Measurements from ENCODE around the gene CPNE8. TPM values are rescaled to one million over a fixed set of nuclear protein-coding genes. Genes with fewer than 3 reads are reported as not detected.

CPNE8 gene
- total and polyA plus RNA-seq, 7 donors: 10.5 to 27.7 (median 15.7) TPM

- 48 to 74% methylated on average over 2 of the region's 2 CpGs for WGBS, 2 donors
- Histone ChIP-seq H3K36me3 (no peaks in the 10 kb centered on the region), H3K4me3 (no peak overlapping the region), H3K4me1 (no peaks in the 10 kb centered on the region), H3K27ac (no peak overlapping the region), H3K27me3 (no peaks in the 10 kb centered on the region), H3K9me3 (no peaks in the 10 kb centered on the region)
- TF ChIP-seq EP300 (IDR thresholded peaks at IDR 0.05) (no peak), POLR2AphosphoS5 (IDR thresholded peaks at IDR 0.05) (no peak), POLR2A (IDR thresholded peaks at IDR 0.05) (no peak), CTCF (IDR thresholded peaks at IDR 0.05) (no peak)
- DNase-seq: no peak
- intact Hi-C loops (cut with DNase I): no loop called here
These were observed 27.1 kb downstream of the CPNE8 start for GRCh38 chr12:38878333-38878705.

- TF ChIP-seq EP300 (IDR thresholded peaks at IDR 0.05) (no peak), CTCF (IDR thresholded peaks at IDR 0.05) (no peak), POLR2A (IDR thresholded peaks at IDR 0.05) (no peak), POLR2AphosphoS5 (IDR thresholded peaks at IDR 0.05) (no peak)
- no peaks in the 10 kb centered on the region for H3K36me3 ChIP-seq
- H3K9me3 ChIP-seq: no peaks in the 10 kb centered on the region
- H3K27me3 ChIP-seq: no peaks in the 10 kb centered on the region
- intact Hi-C loops (cut with DNase I): no loop called here
- no peak overlapping the region for H3K4me3 ChIP-seq
- no peak for DNase-seq
- no peak overlapping the region for H3K27ac ChIP-seq
- no peaks in the 10 kb centered on the region for H3K4me1 ChIP-seq
- WGBS, 2 donors: 86 to 89% methylated on average over 3 of the region's 3 CpGs
These were observed 29.7 kb downstream of the CPNE8 start for GRCh38 chr12:38875586-38876228.

- intact Hi-C loops (cut with DNase I): no loop called here
- no peaks in the 10 kb centered on the region for H3K27me3 ChIP-seq
- no peaks in the 10 kb centered on the region for H3K4me1 ChIP-seq
- no peaks in the 10 kb centered on the region for H3K9me3 ChIP-seq
- H3K36me3 ChIP-seq: no peaks in the 10 kb centered on the region
- H3K4me3 ChIP-seq: no peak overlapping the region
- no peak for DNase-seq
- no peak overlapping the region for H3K27ac ChIP-seq
- no peak for TF ChIP-seq POLR2AphosphoS5 (IDR thresholded peaks at IDR 0.05)
- no peak for TF ChIP-seq POLR2A (IDR thresholded peaks at IDR 0.05)
- no peak for TF ChIP-seq EP300 (IDR thresholded peaks at IDR 0.05)
- TF ChIP-seq CTCF (IDR thresholded peaks at IDR 0.05): no peak
These were observed 32.8 kb downstream of the CPNE8 start for GRCh38 chr12:38872561-38872960.

- Histone ChIP-seq H3K36me3 (no peaks in the 10 kb centered on the region), H3K4me1 (no peaks in the 10 kb centered on the region), H3K27ac (no peak overlapping the region), H3K4me3 (no peak overlapping the region), H3K27me3 (no peaks in the 10 kb centered on the region), H3K9me3 (no peaks in the 10 kb centered on the region)
- no peak for DNase-seq
- no peak for TF ChIP-seq EP300 (IDR thresholded peaks at IDR 0.05)
- TF ChIP-seq POLR2AphosphoS5 (IDR thresholded peaks at IDR 0.05): no peak
- no peak for TF ChIP-seq CTCF (IDR thresholded peaks at IDR 0.05)
- no peak for TF ChIP-seq POLR2A (IDR thresholded peaks at IDR 0.05)
- WGBS, 2 donors: 77 to 86% methylated on average over 2 of the region's 2 CpGs
- intact Hi-C loops (cut with DNase I): no loop called here
These were observed 33.2 kb downstream of the CPNE8 start for GRCh38 chr12:38872156-38872555.

GRCh38 chr12:38869036-38869435 is 36.4 kb downstream of the CPNE8 start:
- DNase-seq: no peak
- no peak for TF ChIP-seq POLR2A (IDR thresholded peaks at IDR 0.05)
- no peak for TF ChIP-seq POLR2AphosphoS5 (IDR thresholded peaks at IDR 0.05)
- no peak for TF ChIP-seq CTCF (IDR thresholded peaks at IDR 0.05)
- TF ChIP-seq EP300 (IDR thresholded peaks at IDR 0.05): no peak
- Histone ChIP-seq H3K27ac (no peak overlapping the region), H3K36me3 (no peaks in the 10 kb centered on the region), H3K9me3 (no peaks in the 10 kb centered on the region), H3K27me3 (no peaks in the 10 kb centered on the region), H3K4me1 (no peaks in the 10 kb centered on the region), H3K4me3 (no peak overlapping the region)
- intact Hi-C loops (cut with DNase I): no loop called here

All from sigmoid colon (tissue), 7 donors.